Activated CD8-positive, alpha-beta memory T cell treated with anti-CD3 and anti-CD28 coated beads, Interleukin-2, amount 10 ng/mL, durations not matched to agents 7 days and 5 days (primary cell): ENCODE results near the gene INAFM1. TPM values are rescaled to one million over a fixed set of nuclear protein-coding genes. Genes with fewer than 3 reads are reported as not detected.

Experiments used
- ATAC-seq: fragments of 150-1000 bp; cut with Tn5 transposase; one replicate; pipeline ENCODE4 v1.10.0; 2021; ENCODE audit warnings: moderate library complexity
- CTCF ChIA-PET: fragments of 350-600 bp; sonication (Branson Sonifier 250); formaldehyde crosslinking; loops from one replicate; lab custom pipeline; 2021; ENCODE audit warnings: antibody characterized with exemption; lab: Charles Lee
- DNase-seq: peaks from one replicate; pipeline ENCODE4 v3.0.0-alpha.2; 2020
- H3K27ac Mint-ChIP-seq: one replicate; pipeline ENCODE4 v1.8.0; 2021; ENCODE audit warnings: mild to moderate bottlenecking, mixed read lengths
- H3K27me3 Mint-ChIP-seq: one replicate; pipeline ENCODE4 v1.8.0; 2021; ENCODE audit warnings: mixed read lengths
- H3K36me3 Mint-ChIP-seq: one replicate; pipeline ENCODE4 v1.8.0; 2021; ENCODE audit warnings: mild to moderate bottlenecking, mixed read lengths
- H3K4me1 Mint-ChIP-seq: one replicate; pipeline ENCODE4 v1.8.0; 2021; ENCODE audit warnings: mixed read lengths
- H3K4me3 Mint-ChIP-seq: one replicate; pipeline ENCODE4 v1.8.0; 2021; ENCODE audit warnings: mild to moderate bottlenecking, moderate library complexity, mixed read lengths
- H3K9me3 Mint-ChIP-seq: one replicate; pipeline ENCODE4 v1.8.0; 2022; ENCODE audit warnings: low read depth, mixed read lengths
- total RNA-seq, 2 experiments: library from RNA; stranded (reverse); gene quantifications; one replicate each; pipeline ENCODE4 v1.2.3, GENCODE V29; 2021

INAFM1 gene
- total RNA-seq, result 10 to 100 TPM in 1 of 2 experiments, 1 to 10 TPM in 1; 7.6 to 14.5 TPM

- peaks cover 18% of the 10 kb centered on the region for H3K4me1 Mint-ChIP-seq
- peaks cover 8% of the 10 kb centered on the region for H3K36me3 Mint-ChIP-seq
- H3K27me3 Mint-ChIP-seq, result no peaks in the 10 kb centered on the region
- no peaks in the 10 kb centered on the region for H3K9me3 Mint-ChIP-seq
- peak within 1 kb of the TSS; percentile 94 for H3K4me3 Mint-ChIP-seq
- peak within 1 kb of the TSS; percentile 98 for H3K27ac Mint-ChIP-seq
- CTCF ChIA-PET, result interaction anchor here (0.6 to 3.6 kb wide), 20 partner anchors 9 to 210 kb away, joined by 3 to 22 read pairs (median 4); partner anchors contain the start of genes CCDC9, DHX34 and KPTN
- DNase-seq (peak; percentile 99), ATAC-seq (peak; percentile 77)
Measured at GRCh38 chr19:47274071-47274890, at the start of gene INAFM1. INAFM1 (plus strand) TSS chr19:47274885; CDS start chr19:47274920, 35 bp downstream.

DNA sequence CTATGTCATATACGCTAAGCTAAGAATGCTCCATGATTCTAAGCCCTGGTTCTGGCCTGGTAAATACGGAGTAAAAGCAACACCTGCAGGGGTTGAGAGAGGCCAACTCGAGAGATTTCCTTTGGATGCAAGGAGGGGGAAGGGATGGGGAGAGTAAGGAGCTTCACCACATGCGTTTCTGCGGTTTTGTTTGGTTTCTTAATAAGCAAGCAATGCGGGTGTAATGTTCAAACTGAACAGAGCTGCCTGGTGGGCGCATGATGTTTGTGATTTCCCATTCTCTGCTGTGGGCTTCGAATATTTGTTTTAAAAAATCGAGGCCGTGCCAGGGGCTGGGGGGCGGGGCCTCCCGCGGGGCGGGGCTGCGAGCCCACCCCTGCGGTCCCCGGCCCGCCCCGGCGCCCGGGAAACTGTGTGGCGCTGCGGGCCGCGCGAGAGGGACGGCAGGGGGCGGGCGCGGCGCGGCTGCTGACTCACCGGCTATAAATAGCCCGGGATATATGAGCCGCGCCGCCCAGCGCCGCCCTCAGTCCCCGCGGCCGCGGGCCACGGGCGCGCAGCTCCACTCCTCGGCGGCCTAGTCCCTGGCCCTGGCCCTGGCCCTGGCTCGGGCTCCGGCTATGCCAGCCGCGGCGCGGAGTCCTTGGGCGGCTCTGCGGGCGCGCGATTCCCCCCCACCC lies 48.8 kb upstream of the INAFM1 start:
- ATAC-seq, result peak; percentile 67
- Mint-ChIP-seq H3K27me3 (no peaks in the 10 kb centered on the region), H3K4me1 (peaks cover 18% of the 10 kb centered on the region), H3K4me3 (peak overlapping the region; percentile 75), H3K27ac (peak overlapping the region; percentile 90), H3K9me3 (no peaks in the 10 kb centered on the region), H3K36me3 (peaks cover 6% of the 10 kb centered on the region)
- CTCF ChIA-PET, result interaction anchor here (0.9 to 7.6 kb wide), 24 partner anchors 9 to 290 kb away, joined by 3 to 136 read pairs (median 5); partner anchors contain the start of genes DHX34, INAFM1, SAE1 and ZC3H4
- DNase-seq, result peak; percentile 88

- DNase-seq, result peak; percentile 91
- peak; percentile 7 for ATAC-seq
- Mint-ChIP-seq H3K27ac (peak overlapping the region; percentile 90), H3K4me1 (peaks cover 22% of the 10 kb centered on the region), H3K27me3 (no peaks in the 10 kb centered on the region), H3K36me3 (peaks cover 5% of the 10 kb centered on the region), H3K9me3 (no peaks in the 10 kb centered on the region), H3K4me3 (peak overlapping the region; percentile 75)
- CTCF ChIA-PET, result interaction anchor here (0.9 to 7.6 kb wide), 24 partner anchors 8 to 289 kb away, joined by 3 to 136 read pairs (median 5); partner anchors contain the start of genes DHX34, INAFM1, SAE1 and ZC3H4
Measured at GRCh38 chr19:47226426-47227351, 48.0 kb upstream of the INAFM1 start.

DNA sequence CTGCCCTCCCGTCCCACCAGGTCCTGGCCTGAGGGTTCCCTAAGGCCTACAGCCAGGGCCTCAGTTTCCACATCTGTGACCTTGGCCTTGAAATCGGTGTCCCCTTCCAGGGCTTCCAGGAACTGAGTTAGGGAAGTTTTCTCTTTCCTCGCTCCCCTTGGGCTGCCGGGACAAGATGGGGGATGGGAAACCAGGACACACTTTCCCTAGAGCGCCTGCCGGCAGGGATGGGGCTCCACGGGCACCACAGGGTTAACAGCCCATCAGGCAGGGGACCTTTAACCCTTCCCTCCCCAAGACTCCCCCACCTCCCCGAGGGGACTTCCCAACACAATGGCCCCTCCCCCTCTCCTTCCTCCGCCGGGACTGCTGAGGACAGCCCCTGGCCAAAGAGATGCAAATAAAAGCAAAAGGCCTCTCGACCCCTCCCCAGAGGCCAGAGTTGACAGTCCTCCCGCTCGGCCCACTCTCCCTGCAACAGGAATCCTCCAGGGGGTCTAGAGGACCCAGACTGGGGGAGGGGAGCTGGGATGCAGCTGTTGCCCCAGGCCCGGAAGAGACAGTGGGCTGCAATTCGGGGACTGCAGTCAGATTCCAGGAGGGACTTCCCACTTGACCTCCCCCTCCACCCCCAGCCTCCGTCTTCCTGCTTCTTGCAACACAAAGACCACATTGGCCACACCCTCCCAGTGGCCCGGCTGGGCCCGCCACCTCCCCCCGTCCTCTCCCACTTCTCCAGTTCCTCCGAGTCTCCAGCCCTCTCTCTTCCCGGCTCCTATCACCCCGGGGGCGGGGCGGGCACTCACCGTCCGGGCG lies 47.1 kb upstream of the INAFM1 start:
- Mint-ChIP-seq H3K4me3 (peak overlapping the region; percentile 75), H3K27me3 (no peaks in the 10 kb centered on the region), H3K9me3 (no peaks in the 10 kb centered on the region), H3K27ac (peak overlapping the region; percentile 82), H3K36me3 (peaks cover 5% of the 10 kb centered on the region), H3K4me1 (peaks cover 30% of the 10 kb centered on the region)
- DNase-seq (peak; percentile 83), ATAC-seq (no peak)
- CTCF ChIA-PET, result interaction anchor here (1.5 to 7.6 kb wide), 9 partner anchors 10 to 114 kb away, joined by 3 to 136 read pairs (median 12); partner anchors contain the start of gene ZC3H4

DNA sequence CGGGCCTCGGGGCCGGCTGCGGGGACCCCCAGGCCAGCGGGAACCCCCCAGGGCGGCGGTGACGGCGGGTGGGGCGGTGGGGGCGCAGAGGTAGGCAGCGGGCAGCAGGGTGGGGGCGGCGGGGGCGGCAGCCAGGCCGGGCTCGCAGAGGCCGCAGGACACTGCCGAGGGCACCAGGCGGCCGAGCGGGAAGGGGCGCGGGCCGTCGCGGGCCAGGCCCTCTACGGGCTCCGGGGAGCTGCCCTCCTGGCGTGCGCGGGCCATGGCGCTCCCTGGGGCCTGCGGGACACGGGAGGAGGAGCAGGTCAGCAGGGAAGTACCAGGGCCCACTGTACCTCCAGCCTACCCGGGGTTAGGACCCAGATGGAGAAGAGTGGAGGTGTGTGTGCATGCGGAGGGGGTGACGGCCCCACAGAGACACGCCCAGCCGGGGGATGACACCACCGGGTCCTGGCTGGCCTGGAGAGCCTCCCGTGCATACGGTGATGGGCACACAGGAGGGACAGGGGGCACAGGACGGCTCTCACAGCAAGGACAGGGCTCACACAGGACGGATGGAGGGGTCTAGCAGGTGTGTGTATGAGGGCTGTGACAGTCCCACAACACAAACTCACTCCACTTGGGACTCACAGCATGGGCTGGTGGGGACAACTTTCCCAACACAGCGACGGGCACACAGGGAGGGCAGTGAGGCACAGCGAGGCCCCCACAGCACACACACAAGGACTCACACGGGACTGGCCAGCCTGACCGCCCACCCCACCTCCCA lies 46.3 kb upstream of the INAFM1 start:
- H3K27ac Mint-ChIP-seq, result no peak overlapping the region
- peak overlapping the region; percentile 75 for H3K4me3 Mint-ChIP-seq
- no peaks in the 10 kb centered on the region for H3K27me3 Mint-ChIP-seq
- peak; percentile 12 for ATAC-seq
- CTCF ChIA-PET, result interaction anchor here (1.8 to 7.6 kb wide), 3 partner anchors 11 to 18 kb away, joined by 7 to 136 read pairs (median 15); no protein-coding TSS in a partner anchor
- peaks cover 5% of the 10 kb centered on the region for H3K36me3 Mint-ChIP-seq
- peaks cover 34% of the 10 kb centered on the region for H3K4me1 Mint-ChIP-seq
- no peaks in the 10 kb centered on the region for H3K9me3 Mint-ChIP-seq
- peak; percentile 78 for DNase-seq

DNA sequence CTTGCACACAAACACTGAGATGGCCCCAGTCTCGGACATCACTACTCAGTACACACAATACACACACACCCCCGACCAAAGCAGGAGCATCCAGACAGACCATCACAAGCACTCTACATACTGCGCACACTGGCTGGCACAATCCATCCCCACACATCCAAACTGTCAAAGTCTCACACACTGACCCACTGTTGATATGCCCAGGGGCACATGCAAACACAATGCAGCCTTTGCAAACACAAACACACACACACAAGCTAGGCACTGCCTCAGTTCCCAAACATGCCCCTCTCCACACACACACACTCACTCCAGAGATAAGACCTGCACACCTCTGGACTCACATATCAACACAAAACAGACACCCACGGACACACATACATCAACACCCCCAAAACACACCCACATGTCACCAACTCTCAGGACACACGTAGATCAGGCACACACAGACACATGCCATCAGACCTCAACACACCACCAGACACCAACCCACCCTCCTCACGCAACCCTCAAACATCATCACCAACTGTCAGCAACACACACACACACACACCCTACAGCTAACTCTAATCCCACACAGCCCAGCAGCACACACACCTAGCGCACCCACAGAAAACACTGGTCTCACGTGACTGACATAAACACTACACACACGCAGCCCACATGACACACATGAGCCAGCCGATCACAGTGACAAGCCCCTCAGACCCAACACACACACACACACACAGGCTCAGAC lies 45.6 kb upstream of the INAFM1 start:
- Mint-ChIP-seq H3K4me3 (no peak overlapping the region), H3K27ac (no peak overlapping the region), H3K27me3 (no peaks in the 10 kb centered on the region), H3K4me1 (peaks cover 34% of the 10 kb centered on the region), H3K36me3 (peaks cover 5% of the 10 kb centered on the region), H3K9me3 (no peaks in the 10 kb centered on the region)
- no peak for ATAC-seq
- DNase-seq, result peak; percentile 55
- CTCF ChIA-PET, result interaction anchor here (1.2 to 2.1 kb wide), 3 partner anchors 10 to 43 kb away, joined by 3 to 15 read pairs (median 7); no protein-coding TSS in a partner anchor

- H3K4me3 Mint-ChIP-seq, result no peak overlapping the region
- H3K27ac Mint-ChIP-seq, result no peak overlapping the region
- H3K4me1 Mint-ChIP-seq, result peaks cover 34% of the 10 kb centered on the region
- H3K9me3 Mint-ChIP-seq, result no peaks in the 10 kb centered on the region
- no peak for DNase-seq
- CTCF ChIA-PET, result interaction anchor here (1.2 to 2.1 kb wide), 3 partner anchors 9 to 43 kb away, joined by 3 to 15 read pairs (median 7); no protein-coding TSS in a partner anchor
- H3K27me3 Mint-ChIP-seq, result no peaks in the 10 kb centered on the region
- no peak for ATAC-seq
- H3K36me3 Mint-ChIP-seq, result peaks cover 5% of the 10 kb centered on the region
Measured at GRCh38 chr19:47229676-47230053, 45.0 kb upstream of the INAFM1 start.

DNA sequence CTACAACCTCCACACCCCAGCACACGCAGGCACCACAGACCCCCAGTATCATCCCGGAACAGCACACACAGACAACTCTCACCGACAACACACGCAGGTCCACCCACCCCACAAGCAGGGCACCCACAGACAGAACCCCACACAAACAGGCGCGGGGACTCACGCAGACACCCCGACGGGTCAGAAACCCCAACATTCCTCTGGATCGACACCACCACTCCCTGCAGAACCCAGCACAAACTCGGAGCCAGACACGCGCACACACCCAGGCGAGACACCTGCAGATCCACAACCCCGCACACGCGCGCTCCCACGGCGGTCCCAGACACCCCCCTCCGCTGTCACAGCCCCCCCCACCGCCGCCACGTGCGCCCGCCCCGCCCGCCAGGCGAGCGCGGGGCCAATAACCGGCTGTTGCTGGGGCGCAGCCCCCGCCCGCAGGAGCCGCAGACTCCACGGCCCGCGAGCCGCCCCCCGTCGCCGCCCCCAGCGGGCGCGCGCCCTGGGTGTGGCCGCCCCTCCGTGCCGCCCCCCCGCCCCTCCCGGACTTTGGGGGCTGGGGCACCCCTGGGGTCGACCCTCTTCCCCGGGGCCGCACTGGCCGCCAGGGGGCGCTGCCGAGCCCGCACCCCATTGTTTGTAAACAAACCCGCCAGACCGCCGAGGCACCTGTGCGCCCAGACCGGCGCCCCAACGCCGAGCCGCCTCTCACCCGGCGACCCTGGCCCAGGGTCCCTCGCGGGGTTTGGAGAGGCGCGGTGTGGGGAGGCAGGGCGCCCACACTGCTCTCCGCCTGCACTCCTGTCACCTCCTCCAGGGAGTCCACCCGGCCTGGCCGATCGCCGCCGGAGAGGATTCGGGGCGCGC lies 44.4 kb upstream of the INAFM1 start:
- ATAC-seq (peak; percentile 17), DNase-seq (peak; percentile 89)
- Mint-ChIP-seq H3K36me3 (peaks cover 4% of the 10 kb centered on the region), H3K9me3 (no peaks in the 10 kb centered on the region), H3K4me3 (peak overlapping the region; percentile 33), H3K4me1 (peaks cover 33% of the 10 kb centered on the region), H3K27ac (no peak overlapping the region), H3K27me3 (peaks cover 1% of the 10 kb centered on the region)
- CTCF ChIA-PET, result interaction anchor here (1.2 to 2.1 kb wide), 3 partner anchors 9 to 44 kb away, joined by 3 to 15 read pairs (median 7); no protein-coding TSS in a partner anchor

GRCh38 chr19:47230921-47231214 lies 43.8 kb upstream of the INAFM1 start, which contains the start of gene BBC3:
BBC3 (minus strand) TSS chr19:47231199; CDS start chr19:47228431, 2,768 bp downstream.
- DNase-seq, result no peak
- Mint-ChIP-seq H3K4me3 (peak within 1 kb of the TSS; percentile 71), H3K4me1 (peaks cover 27% of the 10 kb centered on the region), H3K36me3 (no peaks in the 10 kb centered on the region), H3K27ac (peak within 1 kb of the TSS; percentile 80), H3K27me3 (peaks cover 3% of the 10 kb centered on the region), H3K9me3 (no peaks in the 10 kb centered on the region)
- CTCF ChIA-PET, result no interaction called here
- ATAC-seq, result no peak
